Body of pancreas (tissue), 4 donors: ENCODE data around the gene CUL9. TPM values are rescaled to one million over a fixed set of nuclear protein-coding genes. Genes with fewer than 3 reads are reported as not detected.

Experiments used
- ATAC-seq: fragments of 150-250 bp; one replicate; pipeline ENCODE4 v1.9.1; 2016
- DNase-seq, 4 donors: peaks; one replicate each; pipeline ENCODE4 v3.0.0-alpha.2; 2019
- H3K27ac ChIP-seq, 4 donors: fragments of 200-600 bp; sonication (generic); 1 replicate in 3 of 4; 2 replicates in 1 of 4; pipeline versions ENCODE4 v1.5.1 to v1.6.1; 2016 to 2019; ENCODE audit warnings: mild to moderate bottlenecking in 1 of 4, mixed read lengths in 1 of 4, moderate library complexity in 1 of 4
- H3K27me3 ChIP-seq, 2 donors: fragments of 200-600 bp; sonication (generic); one replicate each; pipeline ENCODE4 v1.6.0; 2016; ENCODE audit warnings: mild to moderate bottlenecking in 1 of 2
- H3K36me3 ChIP-seq, 2 donors: fragments of 200-600 bp; sonication (generic); replicated peaks in 1 of 2; 2 replicates each; pipeline ENCODE4 v1.5.1; 2016; ENCODE audit warnings: low read depth in 2 of 2; ENCODE audit not compliant: insufficient read depth in 1 of 2
- H3K4me1 ChIP-seq: fragments of 200-600 bp; sonication (generic); one replicate; pipeline ENCODE4 v1.6.0; 2016
- H3K4me3 ChIP-seq, 2 donors: fragments of 200-600 bp; sonication (generic); 1 replicate in 1 of 2; 2 replicates in 1 of 2; pipeline ENCODE4 v1.5.1; 2016 to 2019
- H3K9me3 ChIP-seq, 3 donors: fragments of 200-600 bp; sonication (generic); 1 replicate in 2 of 3; 2 replicates in 1 of 3; pipeline ENCODE4 v1.5.1; 2016
- POLR2A ChIP-seq, 3 donors: fragments of 450-650 bp; IDR thresholded peaks; one replicate each; pipeline ENCODE4 v1.6.1; 2016; ENCODE audit warnings: antibody characterized with exemption in 3 of 3, mild to moderate bottlenecking in 2 of 3
- WGBS, 2 donors: methylation state at CpG; one replicate each; pipeline ENCODE4 v1.1.5; 2017; 5-methylcytosine and 5-hydroxymethylcytosine counted together
- intact Hi-C: fragments of 100-400 bp; cut with DNase I; formaldehyde crosslinking; loops from one replicate; pipeline ENCODE4 v1.15.1; 2023
- total RNA-seq, 2 donors: library from RNA; depleted of rRNA; stranded (reverse); fragments of >200 nt; gene quantifications; one replicate each; pipeline ENCODE4 v1.1.0, GENCODE V29; 2016
- TF ChIP-seq, protein P1 (sequence below), 7 experiments: fragments of 450-650 bp in 4 of 7; fragments of 200-600 bp in 3 of 7; sonication (generic) in 3 of 7; IDR thresholded peaks; one replicate each; pipeline ENCODE4 v1.5.1; 2016 to 2019; ENCODE audit warnings: antibody characterized with exemption in 7 of 7

The CUL9 gene
- total RNA-seq, 2 donors from 2014 or later: 34.8 to 84.4 TPM

GRCh38 chr6:43185391-43185985, 3.5 kb downstream of the CUL9 start:
- DNase-seq: no peak
- H3K4me3 ChIP-seq: no peak overlapping the region
- intact Hi-C loops: no loop called here
- H3K27ac ChIP-seq: no peak overlapping the region
- 72 to 75% methylated on average over 5 of the region's 5 CpGs for WGBS, 2 donors
- no peaks in the 10 kb centered on the region for H3K9me3 ChIP-seq
- no peak for ATAC-seq
- TF ChIP-seq, protein P1, sequence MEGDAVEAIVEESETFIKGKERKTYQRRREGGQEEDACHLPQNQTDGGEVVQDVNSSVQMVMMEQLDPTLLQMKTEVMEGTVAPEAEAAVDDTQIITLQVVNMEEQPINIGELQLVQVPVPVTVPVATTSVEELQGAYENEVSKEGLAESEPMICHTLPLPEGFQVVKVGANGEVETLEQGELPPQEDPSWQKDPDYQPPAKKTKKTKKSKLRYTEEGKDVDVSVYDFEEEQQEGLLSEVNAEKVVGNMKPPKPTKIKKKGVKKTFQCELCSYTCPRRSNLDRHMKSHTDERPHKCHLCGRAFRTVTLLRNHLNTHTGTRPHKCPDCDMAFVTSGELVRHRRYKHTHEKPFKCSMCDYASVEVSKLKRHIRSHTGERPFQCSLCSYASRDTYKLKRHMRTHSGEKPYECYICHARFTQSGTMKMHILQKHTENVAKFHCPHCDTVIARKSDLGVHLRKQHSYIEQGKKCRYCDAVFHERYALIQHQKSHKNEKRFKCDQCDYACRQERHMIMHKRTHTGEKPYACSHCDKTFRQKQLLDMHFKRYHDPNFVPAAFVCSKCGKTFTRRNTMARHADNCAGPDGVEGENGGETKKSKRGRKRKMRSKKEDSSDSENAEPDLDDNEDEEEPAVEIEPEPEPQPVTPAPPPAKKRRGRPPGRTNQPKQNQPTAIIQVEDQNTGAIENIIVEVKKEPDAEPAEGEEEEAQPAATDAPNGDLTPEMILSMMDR (IDR thresholded peaks at IDR 0.05): no peak
- TF ChIP-seq POLR2A (IDR thresholded peaks at IDR 0.05): no peak
- H3K27me3 ChIP-seq: no peaks in the 10 kb centered on the region
- H3K4me1 ChIP-seq: peaks cover 19% of the 10 kb centered on the region
- H3K36me3 ChIP-seq: peaks cover 0 to 2% of the 10 kb centered on the region in 2 donors

GRCh38 chr6:43186019-43186418, 4.0 kb downstream of the CUL9 start:
- no peak for DNase-seq
- intact Hi-C loops: no loop called here

DNA sequence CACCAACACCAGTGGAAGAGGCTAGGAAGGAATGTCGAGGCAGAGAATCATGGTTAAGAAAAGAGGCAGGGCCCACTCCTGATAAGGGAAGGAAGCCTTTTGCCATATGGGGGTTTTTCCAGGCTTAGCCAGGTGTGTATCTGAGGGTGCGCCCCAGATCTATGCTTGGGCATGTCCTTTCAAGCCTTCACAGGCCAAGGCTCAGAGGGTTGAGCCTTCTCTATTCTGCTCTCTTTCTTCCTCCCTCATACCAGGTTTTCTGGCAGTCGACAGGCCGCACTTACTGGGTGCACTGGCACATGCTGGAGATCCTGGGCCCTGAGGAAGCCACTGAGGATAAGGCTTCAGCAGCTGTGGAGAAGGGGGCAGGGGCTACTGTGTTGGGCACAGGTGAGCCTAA, 4.7 kb downstream of the CUL9 start:
- peaks cover 14% of the 10 kb centered on the region for H3K4me1 ChIP-seq
- intact Hi-C loops: no loop called here
- H3K9me3 ChIP-seq: no peaks in the 10 kb centered on the region
- ATAC-seq (no peak), DNase-seq (no peak)
- 91 to 92% methylated on average over 4 of the region's 4 CpGs for WGBS, 2 donors
- no peaks in the 10 kb centered on the region for H3K27me3 ChIP-seq
- TF ChIP-seq, protein P1 (IDR thresholded peaks at IDR 0.05): no peak
- TF ChIP-seq POLR2A (IDR thresholded peaks at IDR 0.05): no peak
- no peak overlapping the region for H3K4me3 ChIP-seq
- H3K27ac ChIP-seq: no peak overlapping the region
- peaks cover 0 to 2% of the 10 kb centered on the region in 2 donors for H3K36me3 ChIP-seq

More at GRCh38 chr6:43186019-43186418, 4.0 kb downstream of the CUL9 start:
- H3K4me1 ChIP-seq: peaks cover 19% of the 10 kb centered on the region
- no peak for TF ChIP-seq POLR2A (IDR thresholded peaks at IDR 0.05)
- TF ChIP-seq, protein P1 (IDR thresholded peaks at IDR 0.05): no peak
- WGBS, 2 donors: 96% methylated on average over 13 to 14 of the region's 14 CpGs
- H3K4me3 ChIP-seq: no peak overlapping the region
- no peak overlapping the region for H3K27ac ChIP-seq
- H3K36me3 ChIP-seq: peaks cover 0 to 2% of the 10 kb centered on the region in 2 donors
- no peaks in the 10 kb centered on the region for H3K9me3 ChIP-seq
- no peak for ATAC-seq
- no peaks in the 10 kb centered on the region for H3K27me3 ChIP-seq

- TF ChIP-seq, protein P1 (IDR thresholded peaks at IDR 0.05): no peak
- TF ChIP-seq POLR2A (IDR thresholded peaks at IDR 0.05): no peak
- Histone ChIP-seq H3K36me3 (peaks cover 0 to 2% of the 10 kb centered on the region in 2 donors), H3K4me1 (peaks cover 8% of the 10 kb centered on the region), H3K9me3 (no peaks in the 10 kb centered on the region), H3K4me3 (no peak overlapping the region), H3K27me3 (no peaks in the 10 kb centered on the region), H3K27ac (no peak overlapping the region)
- ATAC-seq (no peak), DNase-seq (no peak)
- intact Hi-C loops: no loop called here
- 94 to 98% methylated on average over 5 to 7 of the region's 7 CpGs for WGBS, 2 donors
Measured at GRCh38 chr6:43187821-43188220, 5.8 kb downstream of the CUL9 start.

- intact Hi-C loops: no loop called here
- H3K36me3 ChIP-seq: peaks cover 0 to 2% of the 10 kb centered on the region in 2 donors
- TF ChIP-seq POLR2A (IDR thresholded peaks at IDR 0.05): no peak
- TF ChIP-seq, protein P1 (IDR thresholded peaks at IDR 0.05): no peak
Measured at GRCh38 chr6:43188426-43188825, 6.4 kb downstream of the CUL9 start.

More at GRCh38 chr6:43188426-43188825, 6.4 kb downstream of the CUL9 start:
- H3K4me3 ChIP-seq: no peak overlapping the region
- WGBS, 2 donors: 90 to 92% methylated on average over 10 of the region's 10 CpGs
- peaks cover 2% of the 10 kb centered on the region for H3K4me1 ChIP-seq
- no peak for ATAC-seq
- no peaks in the 10 kb centered on the region for H3K9me3 ChIP-seq
- DNase-seq: no peak
- no peak overlapping the region for H3K27ac ChIP-seq
- H3K27me3 ChIP-seq: no peaks in the 10 kb centered on the region
